ENCODE results near the gene ZNF577.
"Not testable (repeated sequence)": the region's sequence is repeated elsewhere in the genome, so short reads cannot be mapped to it uniquely, and the experiment has no call there.

Gene ZNF577

DNA sequence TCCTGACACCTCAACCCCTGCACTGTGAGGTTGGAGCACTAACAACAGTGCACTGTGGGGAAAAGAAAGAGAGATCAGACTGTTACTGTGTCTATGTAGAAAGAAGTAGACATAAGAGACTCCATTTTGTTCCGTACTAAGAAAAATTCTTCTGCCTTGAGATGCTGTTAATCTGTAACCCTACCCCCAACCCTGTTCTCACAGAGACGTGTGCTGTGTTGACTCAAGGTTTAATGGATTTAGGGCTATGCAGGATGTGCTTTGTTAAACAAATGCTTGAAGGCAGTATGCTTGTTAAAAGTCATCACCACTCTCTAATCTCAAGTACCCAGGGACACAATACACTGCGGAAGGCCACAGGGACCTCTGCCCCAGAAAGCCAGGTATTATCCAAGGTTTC is 17.9 kb upstream of the ZNF577 start:
- 100% methylated on average over 1 of the region's 3 CpGs for WGBS
- not testable (repeated sequence) for H3K27me3 ChIP-seq (ENCODE audit: control insufficient read depth in 1 of 2, insufficient read depth in 1 of 2, low read length in 2 of 2); H2AK5ac ChIP-seq (ENCODE audit: low read length, severe bottlenecking); H4K8ac ChIP-seq (ENCODE audit: low read length); H3K4me2 ChIP-seq (ENCODE audit: low read length, poor library complexity, severe bottlenecking); H2BK5ac ChIP-seq (ENCODE audit: low read depth, low read length, poor library complexity, severe bottlenecking); H3K14ac ChIP-seq (ENCODE audit: low read length in 2 of 2); H2BK120ac ChIP-seq (ENCODE audit: low read depth, low read length); H3K18ac ChIP-seq (ENCODE audit: low read depth in 1 of 2, low read length in 2 of 2); H3K36me3 ChIP-seq (ENCODE audit: control insufficient read depth in 1 of 2, insufficient read depth in 2 of 2, low read depth in 1 of 2, low read length in 2 of 2); H3K4me3 ChIP-seq (ENCODE audit: insufficient read depth in 1 of 2, low read depth in 1 of 2, low read length in 2 of 2); H3K4ac ChIP-seq (ENCODE audit: low read depth in 1 of 2, low read length in 2 of 2); H3K27ac ChIP-seq (ENCODE audit: low read length, poor library complexity, severe bottlenecking); H3K4me1 ChIP-seq (ENCODE audit: control insufficient read depth, insufficient read depth, low read depth, low read length); H2BK15ac ChIP-seq (ENCODE audit: low read depth, poor library complexity, severe bottlenecking); H2AFZ ChIP-seq (ENCODE audit: low read depth, low read length); H2BK12ac ChIP-seq (ENCODE audit: low read length in 2 of 2); H4K91ac ChIP-seq (ENCODE audit: low read length); H3K9ac ChIP-seq (ENCODE audit: low read length); H3K23ac ChIP-seq (ENCODE audit: low read length in 2 of 2); DNase-seq
- H3K79me1 ChIP-seq (replicated peaks; ENCODE audit: low read length, poor library complexity, severe bottlenecking) = peaks cover 16% of the 10 kb centered on the region
- H3K9me3 ChIP-seq (ENCODE audit: control insufficient read depth, low read length) = peaks cover 19% of the 10 kb centered on the region

DNA sequence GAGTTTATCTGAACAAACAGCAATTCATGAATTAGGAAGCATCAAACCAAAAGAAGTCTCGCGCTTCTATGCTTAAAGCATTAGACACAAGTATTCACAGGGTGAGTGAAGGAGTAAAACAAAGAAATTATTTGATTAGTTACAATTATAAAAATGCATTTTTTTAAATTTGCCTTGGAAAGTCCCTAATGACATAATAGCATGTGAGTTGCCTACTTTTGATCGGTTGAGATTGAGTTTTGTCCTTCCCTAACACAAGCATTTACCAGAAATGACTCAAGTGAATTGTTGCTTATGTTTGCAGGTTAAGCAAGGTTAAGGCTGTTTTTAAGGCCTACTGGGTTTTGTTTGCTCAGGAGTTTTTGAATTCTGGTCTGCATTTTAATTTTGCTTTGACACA is 17.5 kb upstream of the ZNF577 start:
- no peak overlapping the region for H3K4me2 ChIP-seq (ENCODE audit: low read length, poor library complexity, severe bottlenecking)
- H3K36me3 ChIP-seq (ENCODE audit: control insufficient read depth in 1 of 2, insufficient read depth in 2 of 2, low read depth in 1 of 2, low read length in 2 of 2) = peaks cover 1 to 9% of the 10 kb centered on the region in 2 experiments
- H2BK15ac ChIP-seq (ENCODE audit: low read depth, poor library complexity, severe bottlenecking) = no peak overlapping the region
- no peak for DNase-seq
- H2BK5ac ChIP-seq (ENCODE audit: low read depth, low read length, poor library complexity, severe bottlenecking) = no peak overlapping the region
- no peak overlapping the region for H3K27ac ChIP-seq (ENCODE audit: low read length, poor library complexity, severe bottlenecking)
- no peak overlapping the region for H3K4ac ChIP-seq (ENCODE audit: low read depth in 1 of 2, low read length in 2 of 2)
- H3K18ac ChIP-seq (ENCODE audit: low read depth in 1 of 2, low read length in 2 of 2) = no peak overlapping the region
- H4K8ac ChIP-seq (ENCODE audit: low read length) = no peak overlapping the region
- WGBS = 50% methylated on average over 1 of the region's 3 CpGs
- no peak overlapping the region for H2BK120ac ChIP-seq (ENCODE audit: low read depth, low read length)
- H4K91ac ChIP-seq (ENCODE audit: low read length) = no peak overlapping the region
- H3K23ac ChIP-seq (ENCODE audit: low read length in 2 of 2) = no peak overlapping the region
- no peak overlapping the region for H2BK12ac ChIP-seq (ENCODE audit: low read length in 2 of 2)
- no peak overlapping the region for H3K9ac ChIP-seq (ENCODE audit: low read length)
- H3K14ac ChIP-seq (ENCODE audit: low read length in 2 of 2) = no peak overlapping the region
- no peak overlapping the region for H2AFZ ChIP-seq (ENCODE audit: low read depth, low read length)
- no peaks in the 10 kb centered on the region for H3K4me1 ChIP-seq (ENCODE audit: control insufficient read depth, insufficient read depth, low read depth, low read length)
- H3K9me3 ChIP-seq (ENCODE audit: control insufficient read depth, low read length) = peaks cover 22% of the 10 kb centered on the region
- peak overlapping the region in 1 of 2 experiments; percentile 94 for H3K4me3 ChIP-seq (ENCODE audit: insufficient read depth in 1 of 2, low read depth in 1 of 2, low read length in 2 of 2)
- no peak overlapping the region for H2AK5ac ChIP-seq (ENCODE audit: low read length, severe bottlenecking)
- H3K79me1 ChIP-seq (replicated peaks; ENCODE audit: low read length, poor library complexity, severe bottlenecking) = peaks cover 20% of the 10 kb centered on the region
- peaks cover 0 to 3% of the 10 kb centered on the region in 2 experiments for H3K27me3 ChIP-seq (ENCODE audit: control insufficient read depth in 1 of 2, insufficient read depth in 1 of 2, low read length in 2 of 2)

GRCh38 chr19:51904331-51905165 is 16.8 kb upstream of the ZNF577 start, which contains the start of gene ZNF649:
Gene ZNF649, minus strand, starts transcription at chr19:51905017. Its CDS starts 4,910 bp downstream, at chr19:51900107.
- peak within 1 kb of the TSS; percentile 95 for H2AFZ ChIP-seq (ENCODE audit: low read depth, low read length)
- H3K18ac ChIP-seq (ENCODE audit: low read depth in 1 of 2, low read length in 2 of 2) = peak within 1 kb of the TSS; percentile 78 to 91
- H2BK15ac ChIP-seq (ENCODE audit: low read depth, poor library complexity, severe bottlenecking) = no peak within 1 kb of the TSS
- peaks cover 26% of the 10 kb centered on the region for H3K79me1 ChIP-seq (replicated peaks; ENCODE audit: low read length, poor library complexity, severe bottlenecking)
- peak within 1 kb of the TSS; percentile 84 for H3K4me2 ChIP-seq (ENCODE audit: low read length, poor library complexity, severe bottlenecking)
- peak within 1 kb of the TSS; percentile 94 for H3K9ac ChIP-seq (ENCODE audit: low read length)
- H3K4me1 ChIP-seq (ENCODE audit: control insufficient read depth, insufficient read depth, low read depth, low read length) = no peaks in the 10 kb centered on the region
- under 1% methylated on average over 43 of the region's 43 CpGs for whole genome bisulfite sequencing
- no peak within 1 kb of the TSS for H2BK12ac ChIP-seq (ENCODE audit: low read length in 2 of 2)
- H4K91ac ChIP-seq (ENCODE audit: low read length) = peak within 1 kb of the TSS; percentile 21
- H3K14ac ChIP-seq (ENCODE audit: low read length in 2 of 2) = peak within 1 kb of the TSS in 1 of 2 experiments; percentile 61
- peaks cover 8 to 13% of the 10 kb centered on the region in 2 experiments for H3K36me3 ChIP-seq (ENCODE audit: control insufficient read depth in 1 of 2, insufficient read depth in 2 of 2, low read depth in 1 of 2, low read length in 2 of 2)
- peak within 1 kb of the TSS; percentile 37 to 72 for H3K23ac ChIP-seq (ENCODE audit: low read length in 2 of 2)
- no peak within 1 kb of the TSS for H2BK5ac ChIP-seq (ENCODE audit: low read depth, low read length, poor library complexity, severe bottlenecking)
- peak within 1 kb of the TSS; percentile 80 for H4K8ac ChIP-seq (ENCODE audit: low read length)
- H3K4me3 ChIP-seq (ENCODE audit: insufficient read depth in 1 of 2, low read depth in 1 of 2, low read length in 2 of 2) = peak within 1 kb of the TSS; percentile 86 to 94
- H3K27ac ChIP-seq (ENCODE audit: low read length, poor library complexity, severe bottlenecking) = peak within 1 kb of the TSS; percentile 71
- H2AK5ac ChIP-seq (ENCODE audit: low read length, severe bottlenecking) = no peak within 1 kb of the TSS
- H3K4ac ChIP-seq (ENCODE audit: low read depth in 1 of 2, low read length in 2 of 2) = peak within 1 kb of the TSS; percentile 71 to 96
- H2BK120ac ChIP-seq (ENCODE audit: low read depth, low read length) = peak within 1 kb of the TSS; percentile 79
- H3K27me3 ChIP-seq (ENCODE audit: control insufficient read depth in 1 of 2, insufficient read depth in 1 of 2, low read length in 2 of 2) = peaks cover 0 to 3% of the 10 kb centered on the region in 2 experiments
- peak; percentile 90 for DNase-seq
- peaks cover 24% of the 10 kb centered on the region for H3K9me3 ChIP-seq (ENCODE audit: control insufficient read depth, low read length)

- WGBS = 68% methylated on average over 8 of the region's 8 CpGs
Observed at GRCh38 chr19:51903192-51903591, 15.4 kb upstream of the ZNF577 start.

More at GRCh38 chr19:51903192-51903591, 15.4 kb upstream of the ZNF577 start:
- Histone ChIP-seq H2BK120ac (ENCODE audit: low read depth, low read length) (no peak overlapping the region), H3K27ac (ENCODE audit: low read length, poor library complexity, severe bottlenecking) (no peak overlapping the region), H4K8ac (ENCODE audit: low read length) (no peak overlapping the region), H3K4me1 (ENCODE audit: control insufficient read depth, insufficient read depth, low read depth, low read length) (no peaks in the 10 kb centered on the region), H3K9ac (ENCODE audit: low read length) (no peak overlapping the region), H2BK15ac (ENCODE audit: low read depth, poor library complexity, severe bottlenecking) (no peak overlapping the region), H3K14ac (ENCODE audit: low read length in 2 of 2) (no peak overlapping the region), H3K79me1 (replicated peaks; ENCODE audit: low read length, poor library complexity, severe bottlenecking) (peaks cover 34% of the 10 kb centered on the region), H2AK5ac (ENCODE audit: low read length, severe bottlenecking) (no peak overlapping the region), H2BK5ac (ENCODE audit: low read depth, low read length, poor library complexity, severe bottlenecking) (no peak overlapping the region), H3K18ac (ENCODE audit: low read depth in 1 of 2, low read length in 2 of 2) (no peak overlapping the region), H2AFZ (ENCODE audit: low read depth, low read length) (no peak overlapping the region), H4K91ac (ENCODE audit: low read length) (no peak overlapping the region), H3K9me3 (ENCODE audit: control insufficient read depth, low read length) (peaks cover 35% of the 10 kb centered on the region), H2BK12ac (ENCODE audit: low read length in 2 of 2) (no peak overlapping the region), H3K27me3 (ENCODE audit: control insufficient read depth in 1 of 2, insufficient read depth in 1 of 2, low read length in 2 of 2) (peaks cover 0 to 3% of the 10 kb centered on the region in 2 experiments), H3K4ac (ENCODE audit: low read depth in 1 of 2, low read length in 2 of 2) (no peak overlapping the region), H3K36me3 (ENCODE audit: control insufficient read depth in 1 of 2, insufficient read depth in 2 of 2, low read depth in 1 of 2, low read length in 2 of 2) (peaks cover 18 to 24% of the 10 kb centered on the region in 2 experiments), H3K4me3 (ENCODE audit: insufficient read depth in 1 of 2, low read depth in 1 of 2, low read length in 2 of 2) (no peak overlapping the region), H3K23ac (ENCODE audit: low read length in 2 of 2) (no peak overlapping the region), H3K4me2 (ENCODE audit: low read length, poor library complexity, severe bottlenecking) (no peak overlapping the region)
- DNase-seq = no peak
